COLO829 (cell line): ENCODE results near the gene TNIP3.
"Not testable (repeated sequence)": the region's sequence is repeated elsewhere in the genome, so short reads cannot be mapped to it uniquely, and the experiment has no call there.

Experiments
- DNase-seq: peaks from one replicate; pipeline ENCODE4 v3.0.0; 2012; ENCODE audit warnings: low spot score

The TNIP3 gene, protein sequence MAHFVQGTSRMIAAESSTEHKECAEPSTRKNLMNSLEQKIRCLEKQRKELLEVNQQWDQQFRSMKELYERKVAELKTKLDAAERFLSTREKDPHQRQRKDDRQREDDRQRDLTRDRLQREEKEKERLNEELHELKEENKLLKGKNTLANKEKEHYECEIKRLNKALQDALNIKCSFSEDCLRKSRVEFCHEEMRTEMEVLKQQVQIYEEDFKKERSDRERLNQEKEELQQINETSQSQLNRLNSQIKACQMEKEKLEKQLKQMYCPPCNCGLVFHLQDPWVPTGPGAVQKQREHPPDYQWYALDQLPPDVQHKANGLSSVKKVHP

DNA sequence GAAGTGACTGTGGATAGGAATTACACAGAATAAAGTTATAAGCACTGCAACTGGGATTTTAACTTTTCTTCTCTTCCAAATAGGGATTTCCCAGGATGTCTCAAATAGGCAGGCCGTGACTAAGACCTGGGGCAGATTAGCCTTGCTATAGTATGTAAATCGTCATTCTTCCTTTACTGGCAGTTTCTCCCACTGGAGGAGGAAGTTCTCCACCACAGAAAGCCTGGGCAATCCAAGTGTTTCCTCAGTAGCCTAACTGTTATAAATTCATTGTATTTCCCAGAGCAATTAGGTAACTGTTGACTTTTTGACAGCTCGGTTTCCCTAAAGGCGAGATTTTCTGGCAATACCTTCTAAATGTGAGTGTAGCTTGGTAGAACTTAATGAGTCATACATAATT is at the start of gene TNIP3:
Gene TNIP3, minus strand, starts transcription at position 31 of the 400 bp plus-strand sequence. CDS start 196 bp downstream, outside the sequence.
- DNase-seq = no peak

DNA sequence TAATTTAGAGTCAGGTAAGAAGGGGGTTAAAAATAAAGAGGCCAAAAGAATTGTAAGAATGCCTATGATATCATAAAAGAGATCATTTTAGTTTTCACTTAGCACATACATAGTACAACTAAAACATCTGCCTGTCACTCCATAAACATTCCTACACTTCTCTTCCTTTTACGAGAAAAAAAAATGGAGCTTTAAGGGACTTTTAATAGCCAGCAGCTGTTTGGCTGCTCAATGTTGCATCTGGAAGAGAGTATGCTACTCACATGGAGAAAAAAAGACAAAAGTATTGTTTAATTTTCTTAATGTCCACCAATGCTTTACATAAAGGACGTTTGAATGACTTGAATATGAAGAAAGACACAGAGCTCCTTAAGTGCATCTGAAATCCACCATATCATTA is 48.7 kb upstream of the TNIP3 start:
- no peak for DNase-seq

DNA sequence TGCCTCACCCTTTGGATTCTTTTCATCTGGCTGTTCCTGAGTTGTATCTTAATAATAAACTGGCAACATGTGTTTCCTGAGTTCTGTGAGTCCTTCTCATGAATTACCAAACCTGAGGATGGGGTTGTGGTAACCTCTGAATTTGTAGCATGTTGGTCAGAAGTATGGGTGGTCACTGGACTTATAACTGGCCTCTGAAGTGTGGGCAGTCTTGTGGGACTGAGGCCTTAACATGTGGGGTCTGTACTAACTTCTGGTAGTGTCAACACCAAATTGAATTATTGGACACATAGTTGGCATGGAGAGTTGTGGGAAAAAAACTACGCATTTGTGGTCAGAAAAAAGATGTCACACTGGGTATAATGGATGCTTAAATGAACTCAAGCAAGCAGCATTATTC is 45.0 kb upstream of the TNIP3 start:
- DNase-seq = no peak

DNA sequence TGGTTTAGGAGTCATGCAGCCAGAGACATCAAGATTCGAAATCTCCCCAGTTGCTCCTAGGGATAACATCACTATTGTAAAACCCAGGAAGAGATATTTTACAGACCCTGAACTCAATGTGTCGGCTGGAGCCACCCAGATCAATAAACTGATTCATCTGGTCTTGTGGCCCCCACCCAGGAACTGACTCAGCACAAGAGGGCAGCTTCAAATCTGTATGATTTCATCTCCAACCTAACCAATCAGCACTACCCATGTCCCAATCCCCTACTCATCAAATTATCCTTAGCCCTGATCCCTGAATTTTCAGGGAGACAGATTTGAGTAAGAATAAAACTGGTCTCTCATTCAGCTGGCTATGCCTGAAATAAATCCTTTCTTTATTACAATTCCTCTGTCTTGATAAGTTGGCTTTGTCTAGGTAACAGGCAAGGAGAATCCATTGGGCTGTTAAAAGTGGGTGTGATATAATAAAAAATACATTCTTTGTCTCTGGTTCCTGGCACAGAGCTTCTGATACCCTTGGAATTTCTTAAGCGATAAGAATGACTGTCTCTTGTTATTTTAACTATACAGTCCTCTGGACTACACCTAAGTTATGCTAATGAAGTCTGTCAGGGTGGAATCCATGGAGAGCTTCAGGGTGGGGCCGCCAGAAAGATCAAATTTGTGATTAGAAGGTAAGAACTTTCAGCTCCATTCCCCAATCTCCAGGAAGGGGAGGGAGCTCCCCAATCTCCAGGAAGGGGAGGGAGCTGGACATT is 44.3 kb upstream of the TNIP3 start:
- no peak for DNase-seq

DNA sequence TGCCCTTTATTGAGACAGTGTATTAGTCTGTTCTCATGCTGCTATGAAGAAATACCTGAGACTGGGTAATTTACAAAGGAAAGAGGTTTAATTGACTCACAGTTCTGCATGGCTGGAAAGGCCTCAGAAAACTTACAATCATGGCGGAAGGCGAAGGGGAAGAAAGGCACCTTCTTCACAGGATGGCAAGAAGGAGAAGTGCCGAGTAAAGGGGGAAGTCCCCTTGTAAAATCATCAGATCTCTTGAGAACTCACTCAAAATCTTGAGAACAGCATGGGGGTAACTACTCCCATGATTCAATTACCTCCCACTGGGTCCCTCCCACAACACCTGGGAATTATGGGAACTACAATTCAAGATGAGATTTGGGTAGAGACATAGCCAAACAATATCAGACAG is 41.7 kb upstream of the TNIP3 start:
- DNase-seq = not testable (repeated sequence)

DNA sequence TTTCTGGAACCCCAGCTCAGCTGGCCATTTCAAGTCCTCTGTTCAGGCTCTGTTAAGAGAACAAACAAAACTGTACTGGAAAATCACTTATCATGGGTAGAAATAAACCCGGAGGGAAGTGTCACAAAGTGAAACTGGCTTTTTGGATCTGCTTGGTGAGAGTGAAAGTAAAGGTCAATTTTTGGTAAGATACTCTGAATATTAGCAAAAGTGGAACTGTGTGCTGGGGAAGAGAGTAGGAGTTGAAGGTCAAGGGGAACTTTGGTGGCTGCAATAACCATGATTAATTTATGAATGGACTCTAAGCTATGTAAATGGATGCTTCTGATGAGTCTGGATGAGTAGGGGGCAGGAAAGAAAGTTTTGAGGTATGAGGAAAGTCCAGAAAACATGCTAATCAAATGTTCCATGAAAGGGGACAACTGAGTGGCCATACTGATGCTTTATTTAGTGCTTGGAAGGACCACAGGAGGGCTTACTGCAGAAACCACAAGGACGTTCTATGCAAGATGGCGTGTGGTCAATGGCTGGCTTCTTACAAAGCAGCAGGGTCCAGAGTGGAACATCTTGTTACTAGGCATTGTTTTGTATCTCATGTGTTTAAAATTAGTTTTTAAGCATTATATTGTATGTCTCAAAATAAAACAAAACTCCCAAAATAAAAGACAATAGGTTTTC is 36.8 kb upstream of the TNIP3 start:
- DNase-seq = no peak

DNA sequence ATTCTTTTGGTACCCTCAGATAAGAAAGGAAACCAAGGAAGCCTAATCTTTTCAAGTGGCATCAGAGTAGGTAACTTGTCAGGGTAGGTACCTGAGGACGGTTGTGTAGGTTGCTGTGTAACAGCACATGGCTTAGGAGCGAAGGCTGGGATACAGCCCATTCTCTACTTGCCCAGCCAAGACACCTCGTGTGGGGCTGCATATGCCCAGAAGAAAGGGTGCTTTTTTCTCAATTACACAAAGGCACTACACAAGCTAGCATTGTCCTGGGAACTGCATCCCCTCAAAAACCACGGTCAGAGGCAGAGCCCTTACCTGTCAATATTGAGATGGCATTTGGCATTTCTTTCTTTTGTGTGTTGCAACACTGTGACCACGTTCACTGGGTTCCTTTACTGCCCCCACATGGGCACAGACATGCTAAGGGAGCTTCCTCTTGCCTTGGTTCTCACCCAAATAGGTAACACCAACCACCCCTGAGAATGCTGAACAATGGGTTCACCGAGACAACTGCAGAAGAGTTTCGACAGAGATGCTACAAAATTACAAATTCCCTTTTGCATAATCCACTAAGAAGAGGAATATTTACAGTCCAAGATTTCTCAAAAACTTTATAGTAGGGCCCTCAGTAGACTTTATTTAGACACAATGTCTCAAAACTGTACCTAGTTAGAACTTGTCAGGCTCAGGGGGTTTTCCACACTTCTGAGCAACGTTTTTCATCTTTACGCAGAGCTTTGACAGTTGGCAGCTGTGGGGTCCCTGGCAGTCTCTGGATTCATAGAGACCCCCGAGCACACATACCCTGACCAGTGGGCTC is 35.8 kb upstream of the TNIP3 start:
- no peak for DNase-seq

DNA sequence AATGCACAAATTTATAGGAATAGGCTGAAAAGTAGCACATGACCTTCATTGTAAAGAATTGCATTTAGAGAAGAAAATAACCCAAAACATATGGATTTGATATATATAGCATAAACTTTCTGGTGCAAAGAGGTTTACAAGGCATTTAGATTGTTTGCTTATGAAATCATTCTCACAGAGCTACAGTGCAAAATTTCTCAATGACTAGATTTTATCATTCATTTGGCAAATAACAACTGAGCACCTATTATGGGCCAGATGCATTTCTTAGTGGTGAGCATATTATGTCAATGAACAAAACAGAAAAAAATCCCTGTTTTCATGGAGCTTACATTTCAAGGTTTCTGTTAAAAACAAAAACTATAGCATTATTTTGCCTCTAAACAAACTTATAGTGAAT is 34.1 kb upstream of the TNIP3 start:
- no peak for DNase-seq

DNA sequence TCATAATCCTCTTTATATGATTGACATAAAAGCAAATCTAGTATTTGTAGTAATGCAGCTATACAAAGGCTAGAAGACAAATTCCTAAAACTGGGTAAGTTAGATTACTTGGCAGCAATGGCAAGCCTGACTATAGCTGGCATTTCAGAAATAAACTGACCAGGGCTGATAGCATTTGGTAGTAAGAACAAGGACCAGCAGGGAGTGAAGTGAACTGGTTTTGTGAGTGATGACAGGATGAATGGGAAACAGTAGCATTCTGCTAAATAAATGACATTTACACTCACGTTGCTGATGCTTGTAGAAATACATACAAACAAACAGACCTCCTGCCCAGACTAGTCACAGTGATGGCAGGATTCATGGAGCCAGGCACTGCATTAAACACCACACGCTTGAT is 31.5 kb upstream of the TNIP3 start:
- DNase-seq = no peak

DNA sequence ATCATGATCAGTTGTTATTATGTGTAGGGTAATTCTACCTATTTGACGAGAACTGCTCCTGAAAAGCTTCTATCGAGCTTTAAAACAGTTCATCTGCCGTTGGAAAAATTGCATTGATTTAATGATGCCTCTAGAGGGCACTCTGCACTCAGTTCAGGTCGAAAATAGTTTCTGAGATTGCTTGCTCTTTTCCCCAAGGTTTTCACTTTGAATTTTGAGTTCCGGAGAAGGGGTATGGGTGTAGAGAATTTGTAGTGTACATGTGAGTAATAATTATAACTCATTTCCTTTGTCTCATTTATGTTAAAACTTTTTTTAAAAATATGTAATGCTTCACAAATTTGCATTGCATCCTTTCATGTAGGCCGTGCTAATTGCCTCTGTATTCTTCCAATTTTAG is 28.4 kb upstream of the TNIP3 start:
- peak; percentile 54 for DNase-seq

DNA sequence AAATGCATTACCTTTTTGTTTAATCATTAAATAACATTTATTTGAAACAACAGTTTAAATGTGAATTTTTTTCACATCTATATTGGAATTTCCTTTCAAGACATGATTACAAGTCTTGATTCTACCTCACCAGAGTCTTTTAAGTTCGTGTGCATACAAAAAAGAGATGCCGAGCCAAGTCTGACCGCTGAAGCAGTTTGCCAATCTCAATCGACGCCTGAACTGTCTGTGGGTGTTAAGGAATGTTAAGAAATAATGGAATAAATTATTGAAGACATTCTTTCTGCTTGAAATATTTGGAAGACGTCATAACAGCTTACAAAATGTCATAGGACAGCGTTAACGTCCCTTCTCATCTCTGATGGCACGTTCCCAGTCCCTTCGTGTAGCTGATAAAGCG is 27.9 kb upstream of the TNIP3 start:
- DNase-seq = no peak

DNA sequence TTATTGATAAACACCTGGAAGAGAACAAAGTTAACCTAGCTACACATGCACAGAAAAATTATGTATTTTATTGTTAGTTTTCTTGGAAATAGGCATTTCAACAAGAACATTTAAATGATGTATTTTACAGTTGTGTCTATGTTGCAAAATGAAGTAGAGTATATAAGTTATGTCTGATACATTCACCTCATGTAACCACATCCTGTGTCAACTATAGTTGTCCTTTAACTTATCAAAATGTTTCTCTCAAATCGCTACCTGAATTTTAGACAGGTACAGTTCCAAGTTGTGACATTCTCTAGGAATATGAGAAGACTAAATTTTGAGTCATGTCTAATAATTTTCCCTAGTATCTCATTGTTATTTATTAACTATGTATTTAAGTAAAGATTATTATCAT is 27.2 kb upstream of the TNIP3 start:
- no peak for DNase-seq

DNA sequence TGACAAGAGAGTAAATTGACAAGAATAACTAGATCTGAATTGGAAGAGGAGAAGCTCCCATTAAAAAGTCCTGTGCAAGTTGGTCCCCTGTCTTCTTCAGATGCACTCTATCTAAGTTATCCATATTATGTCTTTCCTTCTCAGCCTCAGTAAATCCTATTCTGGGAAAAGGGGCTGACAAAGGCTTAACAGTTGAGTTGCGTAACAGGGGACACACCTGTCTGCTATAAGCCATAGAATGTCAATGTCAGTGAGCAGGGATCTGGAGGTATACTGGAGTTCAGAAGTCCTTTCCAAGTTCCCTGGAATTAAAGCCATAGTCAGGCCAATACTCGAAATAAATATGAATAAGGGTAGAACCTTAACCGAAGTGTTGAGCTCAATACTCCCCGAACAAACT is 26.3 kb upstream of the TNIP3 start:
- no peak for DNase-seq

DNA sequence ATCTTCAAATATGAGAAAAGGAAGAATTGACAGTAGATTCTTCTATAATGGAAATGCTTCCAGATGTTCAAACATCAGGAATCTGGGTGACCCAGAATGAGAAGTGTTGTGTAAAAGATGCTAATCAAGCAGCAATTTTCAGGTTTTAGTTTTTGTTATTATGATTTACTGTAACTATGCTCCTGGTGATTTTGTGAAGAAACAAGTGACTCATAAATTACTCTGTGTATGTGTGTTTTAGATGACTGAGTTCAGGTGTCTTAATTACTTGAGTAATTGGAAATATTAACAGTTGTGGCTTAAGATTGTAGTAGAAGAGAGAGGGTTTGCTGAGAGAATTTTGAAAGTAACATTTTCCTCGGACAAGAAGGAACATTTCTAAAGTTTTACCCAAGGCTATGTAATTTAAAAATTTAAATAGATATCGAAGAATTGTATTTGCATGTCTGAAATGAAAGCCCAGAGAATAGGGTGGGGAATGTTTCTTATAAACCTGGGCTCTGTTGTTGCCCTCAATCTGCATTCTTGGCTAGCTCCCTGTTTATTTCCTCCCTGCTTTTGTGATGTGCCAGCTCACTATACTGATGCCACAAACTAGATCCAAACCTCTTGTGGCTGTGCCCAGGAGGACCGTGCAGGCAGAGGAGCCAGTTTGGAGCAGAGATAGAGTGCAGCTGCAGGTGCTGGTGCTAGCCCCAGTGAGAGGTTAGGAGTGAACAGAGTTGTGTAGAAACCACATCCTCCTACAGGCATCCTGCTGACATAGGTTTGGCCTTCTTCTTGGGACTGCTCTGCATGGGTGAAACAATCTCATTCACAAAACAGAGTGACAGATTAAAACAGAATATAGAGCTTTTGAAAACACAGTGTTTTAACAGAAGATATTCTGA is 25.4 kb upstream of the TNIP3 start:
- no peak for DNase-seq

DNA sequence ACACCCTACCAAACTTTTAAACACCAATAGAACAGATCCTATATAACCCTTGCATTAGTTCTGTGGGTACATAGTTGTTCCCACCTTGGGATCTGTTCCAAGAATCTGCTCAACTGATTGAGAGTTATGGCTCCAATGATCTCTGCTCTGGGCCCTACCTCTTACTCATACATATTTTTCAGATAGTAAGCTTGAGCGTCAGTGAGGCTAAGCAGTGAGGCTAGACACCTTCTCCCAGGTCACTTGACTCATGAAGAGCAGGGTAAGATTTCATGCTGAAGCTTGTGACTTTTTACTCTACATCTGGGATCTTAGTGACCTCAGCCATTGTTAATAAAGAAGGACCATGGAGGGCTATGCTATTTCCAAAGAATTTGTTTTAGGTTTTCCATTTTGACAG is 23.1 kb upstream of the TNIP3 start:
- DNase-seq = no peak

DNA sequence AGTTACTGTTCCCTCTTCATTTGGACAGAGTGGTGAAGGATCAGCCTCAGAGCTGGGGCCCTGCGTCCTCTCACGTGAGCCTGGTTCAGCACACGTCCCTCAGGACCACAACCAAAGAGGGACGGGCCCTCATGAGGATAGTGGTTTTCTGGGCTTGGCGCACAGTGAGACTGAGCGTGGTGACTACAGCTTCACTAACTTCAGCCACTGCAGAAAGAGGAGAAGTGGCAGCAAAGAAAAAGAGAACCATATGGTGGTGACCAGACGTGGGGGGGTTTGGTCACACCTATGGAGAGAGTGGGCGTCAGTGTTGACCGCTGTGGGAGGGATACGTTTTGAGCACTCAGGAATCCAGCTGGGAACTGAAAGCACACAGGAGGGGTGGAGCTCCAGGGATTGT is 21.8 kb upstream of the TNIP3 start:
- no peak for DNase-seq

DNA sequence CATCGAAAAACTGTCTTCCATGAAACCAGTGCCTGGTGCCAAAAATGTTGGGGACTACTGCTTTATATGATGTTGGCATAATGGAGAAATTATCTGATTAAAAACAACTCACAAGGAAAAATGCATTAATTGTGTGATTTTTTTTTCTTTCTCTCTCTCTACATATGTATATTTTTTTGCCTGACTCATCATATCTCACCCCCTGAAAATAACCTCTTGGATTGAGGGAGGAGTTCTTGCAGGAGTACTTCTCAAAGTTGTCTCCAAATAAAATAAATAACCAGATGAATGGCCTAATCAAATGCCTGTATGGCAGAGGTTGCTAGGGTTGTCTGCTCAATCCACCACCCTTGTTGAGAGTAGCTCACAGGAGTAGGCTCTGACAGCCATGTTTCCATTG is 19.9 kb upstream of the TNIP3 start:
- DNase-seq = no peak

DNA sequence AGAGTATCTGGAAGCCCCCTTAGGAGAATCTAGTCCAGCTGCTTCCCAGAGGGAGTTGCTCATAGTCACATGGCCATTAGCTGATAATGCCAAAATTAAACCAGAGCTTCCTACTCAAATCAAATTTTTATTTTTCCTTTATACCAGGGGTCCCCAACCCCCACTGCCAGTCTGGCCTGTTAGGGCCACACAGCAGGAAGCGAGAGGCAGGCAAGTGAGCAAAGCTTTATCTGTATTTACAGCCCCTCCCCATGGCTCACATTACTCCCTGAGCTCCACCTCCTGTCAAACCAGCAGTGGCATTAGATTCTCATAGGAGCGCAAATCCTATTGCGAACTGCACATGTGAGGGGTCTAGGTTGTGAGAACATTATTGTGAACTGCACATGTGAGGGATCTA is 19.2 kb upstream of the TNIP3 start:
- DNase-seq = no peak

DNA sequence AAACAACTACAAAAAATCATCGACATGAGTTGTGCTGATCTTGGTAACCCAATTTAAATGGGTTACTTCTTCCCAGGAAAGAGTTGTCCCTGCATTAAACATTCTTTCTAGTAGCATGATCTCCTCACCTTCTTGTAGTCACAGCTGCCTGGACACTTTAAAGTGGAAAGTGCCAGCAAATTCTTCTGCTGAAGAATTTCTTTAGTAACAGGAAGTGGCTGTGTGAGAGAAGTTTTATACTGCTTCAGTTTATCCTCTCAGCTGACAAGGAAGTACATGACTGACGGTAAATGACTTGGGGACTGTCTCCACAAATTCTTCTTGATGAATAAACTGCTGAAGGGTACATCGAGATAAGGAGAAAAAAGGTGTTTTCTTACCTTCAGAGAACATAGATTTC is 18.2 kb upstream of the TNIP3 start:
- DNase-seq = no peak

DNA sequence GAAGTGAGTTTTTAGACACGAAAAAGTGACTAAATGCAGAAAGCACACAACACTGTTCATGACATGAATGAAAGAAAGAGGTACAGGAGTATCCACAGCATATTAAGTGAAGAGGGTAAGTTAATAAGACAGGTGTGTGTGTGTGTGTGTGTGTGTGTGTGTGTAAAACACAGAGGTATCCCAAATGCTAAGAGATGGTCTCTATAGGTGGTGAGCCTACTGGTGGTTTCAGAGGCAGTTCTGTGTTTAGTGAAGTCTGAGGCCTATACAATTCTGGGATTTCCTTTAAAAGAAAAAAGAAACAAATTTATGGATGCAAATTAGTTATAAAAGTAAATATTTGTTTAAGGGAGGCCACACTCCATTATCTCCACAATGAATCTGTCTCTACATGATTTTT is 17.4 kb upstream of the TNIP3 start:
- DNase-seq = no peak

DNA sequence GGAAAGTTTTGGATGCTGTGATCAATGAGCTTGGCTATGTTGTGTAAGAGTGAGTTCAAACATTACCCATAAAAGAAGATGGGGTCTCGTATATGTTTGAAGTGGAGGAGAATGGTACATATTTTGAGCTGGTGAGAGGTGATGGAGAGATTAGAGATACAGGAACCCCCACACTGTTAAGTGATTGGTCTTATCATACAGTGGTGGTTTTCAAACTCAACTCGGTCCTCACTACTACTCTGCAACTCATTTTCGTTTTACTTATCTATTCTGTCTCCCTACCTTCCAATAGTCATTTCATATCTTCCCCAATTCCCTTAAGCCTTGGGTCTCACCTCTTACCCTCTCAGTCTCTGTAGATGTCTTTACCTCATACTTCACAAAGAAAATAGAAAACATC is 16.4 kb upstream of the TNIP3 start:
- DNase-seq = no peak
